Breast epithelium (tissue), 3 donors: ENCODE data around the gene PFAS.

Source experiments
- CTCF ChIP-seq, 3 donors: fragments of 450-650 bp; IDR thresholded peaks; one replicate each; pipeline ENCODE4 v1.5.1; 2016 to 2017; ENCODE audit warnings: antibody characterized with exemption in 3 of 3, mild to moderate bottlenecking in 3 of 3, moderate library complexity in 3 of 3
- POLR2A ChIP-seq: fragments of 450-650 bp; IDR thresholded peaks from one replicate; pipeline ENCODE4 v1.6.1; 2016; ENCODE audit warnings: antibody characterized with exemption, mild to moderate bottlenecking, moderate library complexity
- POLR2AphosphoS5 ChIP-seq, 3 donors: sonication (generic); formaldehyde crosslinking; IDR thresholded peaks; one replicate each; pipeline ENCODE4 v1.6.1; 2017; ENCODE audit warnings: antibody characterized with exemption in 3 of 3

GRCh38 chr17:8206536-8206935 is 42.6 kb upstream of the PFAS start:
- TF ChIP-seq POLR2A (no peak), CTCF (IDR thresholded peaks at IDR 0.05) (no peak), POLR2AphosphoS5 (IDR thresholded peaks at IDR 0.05) (no peak)
